HepG2 (cell line): ENCODE measurements around the gene ENHO. TPM values are rescaled to one million over a fixed set of nuclear protein-coding genes. Genes with fewer than 3 reads are reported as not detected.

Experiments used
- ATF1 ChIP-seq: IDR thresholded peaks from 2 replicates; pipeline ENCODE4 v1.6.1; 2016; ENCODE audit warnings: mild to moderate bottlenecking, control low read depth
- EP300 ChIP-seq, 3 experiments: sonication (generic) in 1 of 3; formaldehyde crosslinking in 1 of 3; IDR thresholded peaks; 2 replicates each; pipeline versions ENCODE4 v1.5.1 to v1.6.1; 2011 to 2020; ENCODE audit warnings: low read depth in 2 of 3, low read length in 2 of 3, borderline replicate concordance in 1 of 3, improper control_type of control experiment in 1 of 3, mild to moderate bottlenecking in 1 of 3, missing genetic modification reagents in 1 of 3, moderate library complexity in 1 of 3
- GFI1 ChIP-seq: sonication (generic); formaldehyde crosslinking; IDR thresholded peaks from 2 replicates; pipeline ENCODE4 v1.5.0; 2020; ENCODE audit warnings: missing genetic modification reagents, mild to moderate bottlenecking, borderline replicate concordance
- GPN1 ChIP-seq: sonication (generic); formaldehyde crosslinking; IDR thresholded peaks from 2 replicates; pipeline ENCODE4 v1.5.1; 2020; ENCODE audit warnings: missing genetic modification reagents, borderline replicate concordance
- GZF1 ChIP-seq: sonication (generic); formaldehyde crosslinking; IDR thresholded peaks from 2 replicates; pipeline ENCODE4 v1.5.1; 2020; ENCODE audit warnings: mild to moderate bottlenecking, missing genetic modification reagents
- MXD1 ChIP-seq: sonication (generic); formaldehyde crosslinking; IDR thresholded peaks from 2 replicates; pipeline ENCODE4 v1.4.0; 2020; ENCODE audit warnings: mild to moderate bottlenecking, missing genetic modification reagents
- NFE2L2 ChIP-seq: fragments of 150-350 bp; IDR thresholded peaks from 2 replicates; pipeline ENCODE4 v1.6.1; 2014; ENCODE audit warnings: low read length
- SMAD3 ChIP-seq: sonication (generic); formaldehyde crosslinking; IDR thresholded peaks from 2 replicates; pipeline ENCODE4 v1.4.0; 2020; ENCODE audit warnings: missing genetic modification reagents
- TARDBP ChIP-seq: sonication (generic); formaldehyde crosslinking; IDR thresholded peaks from 2 replicates; pipeline ENCODE4 v1.8.0; 2022; ENCODE audit warnings: mild to moderate bottlenecking, missing genetic modification reagents
- ZBTB1 ChIP-seq: sonication (generic); formaldehyde crosslinking; IDR thresholded peaks from 2 replicates; pipeline ENCODE4 v1.4.0; 2020; ENCODE audit warnings: missing genetic modification reagents, borderline replicate concordance
- ZNF260 ChIP-seq: sonication (generic); formaldehyde crosslinking; IDR thresholded peaks from 2 replicates; pipeline ENCODE4 v1.4.0; 2020; ENCODE audit warnings: missing genetic modification reagents, low read depth, mild to moderate bottlenecking, borderline replicate concordance
- ZNF280D ChIP-seq: sonication (generic); formaldehyde crosslinking; IDR thresholded peaks from 2 replicates; pipeline ENCODE4 v1.5.1; 2020; ENCODE audit warnings: mild to moderate bottlenecking, missing genetic modification reagents
- ZNF326 ChIP-seq: sonication (generic); formaldehyde crosslinking; IDR thresholded peaks from 2 replicates; pipeline ENCODE4 v1.4.0; 2020; ENCODE audit warnings: missing genetic modification reagents, borderline replicate concordance
- ZNF501 ChIP-seq: sonication (generic); formaldehyde crosslinking; IDR thresholded peaks from 2 replicates; pipeline ENCODE4 v1.5.1; 2020; ENCODE audit warnings: mild to moderate bottlenecking, moderate library complexity, missing genetic modification reagents
- polyA plus RNA-seq, 8 experiments: library from polyadenylated mRNA; depleted of rRNA in 3 of 8; stranded (reverse) in 7 of 8; unstranded in 1 of 8; fragments of >200 nt; fragmentation: Illumina TruSeq in 4 of 8; extraction: Trizol in 4 of 8; gene quantifications; 2 replicates each; pipeline versions ENCODE4 v1.2.1 to v1.2.3, GENCODE V29; 2011 to 2016; ENCODE audit warnings: low read depth in 4 of 8, missing spikeins in 1 of 8, mixed read lengths in 1 of 8; ENCODE audit not compliant: insufficient read depth in 1 of 8
- total RNA-seq, 5 experiments: library from RNA; depleted of rRNA; stranded (reverse); fragments of >200 nt; fragmentation: Illumina TruSeq; extraction: Trizol; gene quantifications; 2 replicates each; pipeline ENCODE4 v1.2.3, GENCODE V29; 2016; ENCODE audit warnings: low read depth in 1 of 5
- TF ChIP-seq, protein P1 (sequence below): sonication (generic); formaldehyde crosslinking; conservative IDR thresholded peaks from 2 replicates; pipeline ENCODE4 v1.4.0; 2020; ENCODE audit warnings: missing genetic modification reagents
- TF ChIP-seq, protein P2 (sequence below): sonication (generic); formaldehyde crosslinking; IDR thresholded peaks from 2 replicates; pipeline ENCODE4 v1.5.0; 2020; ENCODE audit warnings: mild to moderate bottlenecking, missing genetic modification reagents, borderline replicate concordance

The ENHO gene
- total and polyA plus RNA-seq, 2 of the 13 experiments (the other 11 are each of a cell fraction or from before 2014, with no cell fraction given), result 0.08 to 0.60 TPM

GRCh38 chr9:34522971-34523797, at the start of gene ENHO (continued):
- TF ChIP-seq ATF1, result no peak
- no peak for TF ChIP-seq TARDBP (CRISPR knock-in tag)
- no peak for TF ChIP-seq ZNF326
- TF ChIP-seq ZNF280D (CRISPR knock-in tag), result no peak
- no peak; the same call in 1 of the 2 replicates for TF ChIP-seq GFI1
- no peak for TF ChIP-seq ZBTB1 (CRISPR knock-in tag)
- TF ChIP-seq NFE2L2, result no peak
- TF ChIP-seq MXD1 (CRISPR knock-in tag), result no peak; the same call in 1 of the 2 replicates
- no peak for TF ChIP-seq SMAD3 (CRISPR knock-in tag)
- no peak for TF ChIP-seq GZF1
- TF ChIP-seq, protein P1, sequence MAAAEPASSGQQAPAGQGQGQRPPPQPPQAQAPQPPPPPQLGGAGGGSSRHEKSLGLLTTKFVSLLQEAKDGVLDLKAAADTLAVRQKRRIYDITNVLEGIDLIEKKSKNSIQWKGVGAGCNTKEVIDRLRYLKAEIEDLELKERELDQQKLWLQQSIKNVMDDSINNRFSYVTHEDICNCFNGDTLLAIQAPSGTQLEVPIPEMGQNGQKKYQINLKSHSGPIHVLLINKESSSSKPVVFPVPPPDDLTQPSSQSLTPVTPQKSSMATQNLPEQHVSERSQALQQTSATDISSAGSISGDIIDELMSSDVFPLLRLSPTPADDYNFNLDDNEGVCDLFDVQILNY (CRISPR knock-in tag), result no peak
- TF ChIP-seq EP300 (IDR thresholded peaks at IDR 0.05; ENCODE audit: low read depth in 2 of 2, low read length in 2 of 2), result no peak
- no peak for TF ChIP-seq EP300 (CRISPR knock-in tag; IDR thresholded peaks at IDR 0.05; ENCODE audit: borderline replicate concordance)
- TF ChIP-seq ZNF260 (CRISPR knock-in tag), result no peak
- TF ChIP-seq ZNF501 (CRISPR knock-in tag), result no peak
- TF ChIP-seq, protein P2, sequence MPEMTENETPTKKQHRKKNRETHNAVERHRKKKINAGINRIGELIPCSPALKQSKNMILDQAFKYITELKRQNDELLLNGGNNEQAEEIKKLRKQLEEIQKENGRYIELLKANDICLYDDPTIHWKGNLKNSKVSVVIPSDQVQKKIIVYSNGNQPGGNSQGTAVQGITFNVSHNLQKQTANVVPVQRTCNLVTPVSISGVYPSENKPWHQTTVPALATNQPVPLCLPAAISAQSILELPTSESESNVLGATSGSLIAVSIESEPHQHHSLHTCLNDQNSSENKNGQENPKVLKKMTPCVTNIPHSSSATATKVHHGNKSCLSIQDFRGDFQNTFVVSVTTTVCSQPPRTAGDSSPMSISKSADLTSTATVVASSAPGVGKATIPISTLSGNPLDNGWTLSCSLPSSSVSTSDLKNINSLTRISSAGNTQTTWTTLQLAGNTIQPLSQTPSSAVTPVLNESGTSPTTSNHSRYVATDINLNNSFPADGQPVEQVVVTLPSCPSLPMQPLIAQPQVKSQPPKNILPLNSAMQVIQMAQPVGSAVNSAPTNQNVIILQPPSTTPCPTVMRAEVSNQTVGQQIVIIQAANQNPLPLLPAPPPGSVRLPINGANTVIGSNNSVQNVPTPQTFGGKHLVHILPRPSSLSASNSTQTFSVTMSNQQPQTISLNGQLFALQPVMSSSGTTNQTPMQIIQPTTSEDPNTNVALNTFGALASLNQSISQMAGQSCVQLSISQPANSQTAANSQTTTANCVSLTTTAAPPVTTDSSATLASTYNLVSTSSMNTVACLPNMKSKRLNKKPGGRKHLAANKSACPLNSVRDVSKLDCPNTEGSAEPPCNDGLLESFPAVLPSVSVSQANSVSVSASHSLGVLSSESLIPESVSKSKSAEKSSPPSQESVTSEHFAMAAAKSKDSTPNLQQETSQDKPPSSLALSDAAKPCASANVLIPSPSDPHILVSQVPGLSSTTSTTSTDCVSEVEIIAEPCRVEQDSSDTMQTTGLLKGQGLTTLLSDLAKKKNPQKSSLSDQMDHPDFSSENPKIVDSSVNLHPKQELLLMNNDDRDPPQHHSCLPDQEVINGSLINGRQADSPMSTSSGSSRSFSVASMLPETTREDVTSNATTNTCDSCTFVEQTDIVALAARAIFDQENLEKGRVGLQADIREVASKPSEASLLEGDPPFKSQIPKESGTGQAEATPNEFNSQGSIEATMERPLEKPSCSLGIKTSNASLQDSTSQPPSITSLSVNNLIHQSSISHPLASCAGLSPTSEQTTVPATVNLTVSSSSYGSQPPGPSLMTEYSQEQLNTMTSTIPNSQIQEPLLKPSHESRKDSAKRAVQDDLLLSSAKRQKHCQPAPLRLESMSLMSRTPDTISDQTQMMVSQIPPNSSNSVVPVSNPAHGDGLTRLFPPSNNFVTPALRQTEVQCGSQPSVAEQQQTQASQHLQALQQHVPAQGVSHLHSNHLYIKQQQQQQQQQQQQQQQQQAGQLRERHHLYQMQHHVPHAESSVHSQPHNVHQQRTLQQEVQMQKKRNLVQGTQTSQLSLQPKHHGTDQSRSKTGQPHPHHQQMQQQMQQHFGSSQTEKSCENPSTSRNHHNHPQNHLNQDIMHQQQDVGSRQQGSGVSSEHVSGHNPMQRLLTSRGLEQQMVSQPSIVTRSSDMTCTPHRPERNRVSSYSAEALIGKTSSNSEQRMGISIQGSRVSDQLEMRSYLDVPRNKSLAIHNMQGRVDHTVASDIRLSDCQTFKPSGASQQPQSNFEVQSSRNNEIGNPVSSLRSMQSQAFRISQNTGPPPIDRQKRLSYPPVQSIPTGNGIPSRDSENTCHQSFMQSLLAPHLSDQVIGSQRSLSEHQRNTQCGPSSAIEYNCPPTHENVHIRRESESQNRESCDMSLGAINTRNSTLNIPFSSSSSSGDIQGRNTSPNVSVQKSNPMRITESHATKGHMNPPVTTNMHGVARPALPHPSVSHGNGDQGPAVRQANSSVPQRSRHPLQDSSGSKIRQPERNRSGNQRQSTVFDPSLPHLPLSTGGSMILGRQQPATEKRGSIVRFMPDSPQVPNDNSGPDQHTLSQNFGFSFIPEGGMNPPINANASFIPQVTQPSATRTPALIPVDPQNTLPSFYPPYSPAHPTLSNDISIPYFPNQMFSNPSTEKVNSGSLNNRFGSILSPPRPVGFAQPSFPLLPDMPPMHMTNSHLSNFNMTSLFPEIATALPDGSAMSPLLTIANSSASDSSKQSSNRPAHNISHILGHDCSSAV (CRISPR knock-in tag), result no peak
- no peak for TF ChIP-seq GPN1 (CRISPR knock-in tag)
